Measurements from ENCODE around the gene GTSE1.

Gene GTSE1

DNA sequence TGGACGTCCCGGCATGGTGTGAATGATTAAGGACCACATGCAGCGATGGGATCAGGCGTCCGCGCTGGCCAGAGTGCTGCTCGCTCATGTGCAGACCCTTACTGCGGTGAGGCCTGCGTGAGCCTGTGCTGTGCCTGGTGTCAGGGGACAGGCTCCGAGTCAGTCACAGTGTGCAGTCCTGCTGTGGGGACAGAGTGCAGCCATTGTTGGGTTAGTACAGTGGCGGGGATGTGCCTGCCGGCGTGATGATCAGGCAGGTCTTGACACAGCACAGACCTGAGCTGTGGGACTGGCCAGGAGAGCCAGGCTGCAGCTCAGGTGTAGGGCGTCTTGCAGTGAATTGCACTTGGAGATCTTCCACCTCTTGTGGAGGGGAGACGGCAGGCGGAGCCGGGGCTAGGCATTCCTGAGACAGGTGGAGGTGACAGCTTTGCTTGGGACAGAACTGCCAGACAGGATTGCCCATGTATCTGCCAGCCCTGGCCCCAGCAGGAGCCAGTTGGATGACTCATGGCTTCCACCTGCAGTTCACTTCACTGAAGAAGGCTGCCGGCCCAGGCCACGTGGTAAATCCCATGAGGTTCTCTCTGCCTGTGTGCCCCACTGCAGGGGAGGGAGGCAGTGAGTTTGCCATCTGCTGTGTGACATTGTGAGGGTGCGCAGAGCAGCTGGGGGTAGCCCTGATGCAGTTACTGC, 56.2 kb downstream of the GTSE1 start:
- DNase-seq (ENCODE audit: low read depth in 2 of 2): no peak

GRCh38 chr22:46353483-46354105, 56.9 kb downstream of the GTSE1 start:
- DNase-seq (ENCODE audit: low read depth in 2 of 2): no peak

DNA sequence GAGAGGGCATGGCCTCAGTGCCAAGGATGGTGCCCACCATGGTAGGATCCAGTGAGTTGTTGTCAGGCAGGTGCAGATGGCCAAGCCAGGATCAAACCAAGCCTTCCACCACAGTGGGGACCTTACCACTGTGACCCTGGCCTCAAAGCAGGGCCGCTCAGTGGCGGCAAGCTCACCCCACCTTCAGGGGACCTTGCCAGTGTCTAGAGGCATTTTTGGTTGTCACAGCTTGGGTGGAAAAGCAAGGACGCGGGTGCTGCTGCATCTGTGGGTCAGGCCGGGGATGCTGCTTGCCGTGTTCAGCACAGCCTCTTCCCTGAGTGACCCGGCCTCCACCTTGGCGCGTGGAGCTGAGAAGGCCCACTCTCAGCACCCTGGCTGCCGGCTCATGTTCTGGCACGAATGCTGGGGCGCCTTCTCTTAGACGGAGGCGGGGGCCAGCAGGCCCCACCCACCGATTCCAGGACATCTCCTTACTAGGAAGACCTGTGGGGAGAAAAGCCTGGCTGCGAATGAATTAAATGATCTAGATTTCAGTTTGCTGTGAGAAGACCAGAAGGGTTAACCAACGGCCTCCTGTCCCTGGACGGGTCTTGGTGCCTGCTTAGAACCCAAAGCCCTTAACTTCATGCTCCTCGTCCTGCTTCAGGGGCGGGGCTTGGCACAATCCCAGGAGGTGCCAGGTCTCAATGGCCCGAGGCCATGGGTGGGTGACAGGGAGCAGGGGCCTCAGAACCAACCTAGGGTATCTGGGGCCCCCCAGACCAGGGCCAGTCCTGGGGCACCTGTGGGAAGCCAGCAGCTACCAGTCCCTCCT, 57.7 kb downstream of the GTSE1 start:
- DNase-seq (ENCODE audit: low read depth in 2 of 2): no peak

- no peak for DNase-seq (ENCODE audit: low read depth in 2 of 2)
Observed at GRCh38 chr22:46354993-46355305, 58.3 kb downstream of the GTSE1 start.

DNA sequence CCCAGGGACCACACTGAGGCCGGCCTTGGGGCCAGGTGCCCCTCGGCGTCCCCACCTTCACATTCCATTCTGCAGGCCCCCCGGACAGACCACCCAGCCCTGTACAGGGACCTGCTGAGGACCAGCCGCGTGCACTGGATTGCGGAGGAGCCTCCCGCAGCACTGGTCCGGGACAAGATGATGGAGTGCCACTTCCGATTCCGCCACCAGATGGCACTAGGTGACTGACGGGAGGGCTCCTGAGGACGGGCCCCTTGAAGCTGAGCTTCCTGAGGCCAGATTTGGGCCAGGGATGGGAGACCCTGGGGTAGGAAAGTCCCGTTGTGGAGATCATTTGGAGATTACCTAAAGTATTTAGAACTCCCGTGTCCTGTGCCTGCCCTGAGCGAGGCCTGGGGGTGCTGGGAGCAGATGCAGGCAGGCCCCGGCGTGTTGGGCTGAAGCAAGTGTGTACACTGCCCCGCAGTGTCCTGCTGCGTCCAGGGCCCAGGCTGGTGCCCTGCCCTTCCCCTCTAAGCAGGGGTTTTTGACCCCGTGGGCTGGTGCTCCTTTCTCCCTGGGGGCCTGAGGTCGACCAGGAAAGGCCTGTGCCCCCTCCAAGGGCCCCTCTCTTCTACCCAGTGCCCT, 58.8 kb downstream of the GTSE1 start:
- DNase-seq (ENCODE audit: low read depth in 2 of 2): no peak

DNA sequence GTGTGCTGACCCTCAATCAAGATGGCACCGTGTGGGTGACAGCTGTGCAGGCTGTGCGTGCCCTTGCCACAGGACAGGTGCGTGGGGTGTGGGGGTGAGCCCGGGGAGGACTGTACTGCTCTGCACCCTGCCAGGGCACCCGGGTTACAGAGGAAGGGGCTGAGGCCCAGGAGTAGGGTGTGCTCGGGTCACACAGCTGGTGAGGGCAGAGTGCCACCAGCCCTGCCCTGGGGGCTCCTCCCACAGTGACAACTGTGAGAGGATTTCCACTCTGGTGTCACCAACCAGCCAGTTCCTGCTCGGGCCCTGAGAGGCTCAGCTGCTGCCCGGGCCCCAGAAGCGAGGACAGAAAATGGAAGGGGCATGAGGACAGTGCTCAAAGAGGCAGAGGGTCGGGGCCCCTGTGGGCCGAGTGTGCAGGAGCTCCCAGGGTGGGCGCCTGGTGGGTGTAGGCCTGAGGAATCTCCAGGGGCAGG, 59.4 kb downstream of the GTSE1 start:
- no peak for DNase-seq (ENCODE audit: low read depth in 2 of 2)

GRCh38 chr22:46356496-46357480, 60.1 kb downstream of the GTSE1 start:
- DNase-seq (ENCODE audit: low read depth in 2 of 2): no peak

DNA sequence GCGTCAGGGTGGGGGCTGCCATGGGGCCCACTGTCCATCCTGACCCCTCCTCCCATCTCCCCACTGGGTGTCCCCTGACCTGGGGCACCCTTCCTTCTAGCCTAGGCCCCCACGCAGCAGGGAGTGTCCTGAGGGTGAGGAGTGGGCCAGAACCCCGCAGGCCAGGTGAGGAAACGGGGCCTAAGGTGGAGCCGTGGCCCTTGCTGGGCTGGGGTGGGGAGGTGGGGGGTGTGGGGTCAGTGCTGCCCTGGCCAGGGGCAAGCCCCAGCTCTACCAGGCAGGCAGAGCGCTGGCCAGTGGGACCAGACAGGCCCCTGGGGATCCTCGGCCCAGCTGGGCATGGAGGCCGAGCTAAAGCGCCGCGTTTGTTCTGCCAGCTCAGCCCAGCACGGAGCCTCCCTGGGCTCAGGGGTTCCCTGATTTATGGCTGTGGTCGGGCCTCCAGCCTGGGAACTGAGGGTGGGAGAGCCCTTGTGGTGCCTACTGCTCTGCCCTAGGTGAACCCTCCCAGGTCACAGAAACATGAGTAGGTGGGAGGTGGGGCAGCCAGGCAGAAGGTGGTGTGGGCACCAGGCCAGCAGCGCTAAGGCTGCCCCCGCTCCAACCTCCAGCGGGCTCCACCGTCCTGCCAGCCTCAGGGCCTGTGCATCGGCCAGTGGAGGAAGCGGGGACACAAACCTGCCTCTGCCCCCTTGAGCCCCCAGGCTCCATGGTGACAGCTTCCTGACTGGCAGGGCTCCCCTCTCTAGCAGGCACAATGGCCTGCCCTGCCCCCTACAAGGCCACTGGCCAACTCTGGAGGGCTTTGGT, 61.2 kb downstream of the GTSE1 start:
- no peak for DNase-seq (ENCODE audit: low read depth in 2 of 2)

- DNase-seq (ENCODE audit: low read depth in 2 of 2): no peak
Observed at GRCh38 chr22:46358766-46359165, 62.1 kb downstream of the GTSE1 start.

- DNase-seq (ENCODE audit: low read depth in 2 of 2): no peak
Observed at GRCh38 chr22:46359362-46359761, 62.7 kb downstream of the GTSE1 start.

- DNase-seq (ENCODE audit: low read depth in 2 of 2): no peak
Observed at GRCh38 chr22:46360097-46360496, 63.4 kb downstream of the GTSE1 start.

DNA sequence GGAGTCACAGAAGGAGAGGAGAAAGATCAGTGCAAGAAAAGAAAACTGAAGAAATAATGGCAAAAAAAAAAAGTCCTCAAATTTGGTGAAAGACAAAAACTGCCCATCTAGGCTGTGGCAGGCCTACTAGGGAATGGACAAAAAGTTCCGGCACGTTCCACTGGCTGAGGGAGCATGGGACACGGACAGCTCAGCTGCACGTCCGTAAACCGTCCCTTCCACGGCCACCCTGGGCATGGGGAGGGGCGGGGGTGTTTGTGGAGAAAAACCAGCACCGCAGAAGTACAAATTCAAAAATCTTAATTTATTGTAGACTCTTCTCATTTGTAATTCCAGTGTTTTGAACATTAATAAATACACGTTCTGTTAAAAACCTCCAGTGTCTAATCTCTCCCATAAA, 64.2 kb downstream of the GTSE1 start:
- DNase-seq (ENCODE audit: low read depth in 2 of 2): no peak

DNA sequence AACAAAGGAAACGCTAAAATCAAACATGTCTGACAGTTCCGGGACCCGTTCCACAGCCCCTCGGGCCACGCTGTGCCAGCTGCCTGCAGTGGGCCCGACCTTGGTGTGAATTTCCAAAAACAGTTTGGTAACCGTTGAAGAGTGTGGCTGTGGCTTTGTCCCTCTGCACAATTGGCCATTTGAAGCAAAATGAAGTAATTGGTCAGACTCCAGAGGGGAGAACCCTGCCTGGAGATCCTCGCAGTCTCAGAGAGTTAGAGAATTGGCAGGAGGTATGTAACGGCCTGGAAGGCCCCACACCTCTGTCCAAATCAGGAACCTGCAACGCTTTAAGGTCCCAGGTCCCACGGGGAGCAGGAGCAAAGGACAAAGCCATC, 65.1 kb downstream of the GTSE1 start:
- no peak for DNase-seq (ENCODE audit: low read depth in 2 of 2)

DNA sequence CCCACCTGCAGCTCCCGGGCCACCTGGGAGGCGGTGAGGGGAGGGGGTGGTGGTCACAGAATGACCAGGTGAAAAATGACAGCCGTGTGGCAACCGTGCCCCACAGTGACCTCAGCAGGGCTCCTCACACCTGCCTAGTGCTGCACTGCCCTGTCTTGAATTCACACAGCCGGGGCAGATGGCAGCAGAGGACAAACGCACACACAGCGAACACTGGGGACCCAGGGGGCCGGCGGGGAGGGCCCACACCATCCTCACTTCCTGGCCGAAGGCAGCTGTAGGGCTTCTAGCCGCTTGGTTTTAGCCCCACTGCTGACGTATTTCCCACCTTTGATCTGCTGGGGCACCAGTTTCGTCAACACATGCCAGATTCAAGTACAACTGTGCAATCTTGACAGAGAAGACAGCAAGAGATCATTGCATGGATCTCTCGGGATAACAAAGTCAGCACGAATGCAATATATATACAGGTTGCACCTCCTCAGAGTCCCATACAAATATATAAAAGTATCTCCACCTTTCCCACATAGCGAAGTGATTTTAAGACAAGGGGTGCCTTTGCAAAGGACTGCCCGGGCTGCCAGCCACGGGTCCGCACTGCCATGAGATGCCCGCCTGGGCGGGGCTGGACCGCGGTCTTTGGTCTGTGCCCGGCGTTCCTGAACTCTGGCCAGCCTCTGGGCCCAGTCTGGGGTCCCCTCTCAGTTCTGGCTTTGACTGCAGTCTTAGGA, 65.7 kb downstream of the GTSE1 start:
- DNase-seq (ENCODE audit: low read depth in 2 of 2): no peak

DNA sequence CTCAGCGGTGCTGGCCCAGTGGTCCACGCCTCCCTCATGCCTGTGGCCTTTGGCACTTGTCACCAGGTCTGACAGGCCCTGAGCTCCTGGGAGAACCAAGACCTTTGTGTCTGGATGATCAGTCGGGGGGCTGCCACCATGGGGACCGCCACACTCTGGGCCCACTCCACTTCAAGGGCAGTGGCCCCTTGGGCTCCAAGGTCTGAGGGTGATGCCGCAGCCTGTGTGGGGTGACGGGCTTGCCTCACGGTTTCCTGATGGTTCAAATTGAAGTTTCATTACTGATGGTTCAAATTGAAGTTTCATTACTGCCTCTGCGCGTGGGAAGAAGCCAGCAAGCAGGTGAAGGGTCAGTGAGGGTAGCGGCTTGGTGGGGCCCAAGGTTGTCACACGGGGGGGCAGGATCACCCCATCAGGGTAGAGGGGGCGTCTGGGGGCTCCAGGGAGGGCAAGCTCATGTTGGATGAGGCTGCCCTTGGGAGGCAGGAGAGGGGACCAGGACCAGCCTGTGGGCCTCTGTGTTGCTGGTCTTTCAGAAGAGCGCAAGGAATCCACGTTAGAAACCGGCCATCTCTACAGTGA, 66.4 kb downstream of the GTSE1 start:
- no peak for DNase-seq (ENCODE audit: low read depth in 2 of 2)

DNA sequence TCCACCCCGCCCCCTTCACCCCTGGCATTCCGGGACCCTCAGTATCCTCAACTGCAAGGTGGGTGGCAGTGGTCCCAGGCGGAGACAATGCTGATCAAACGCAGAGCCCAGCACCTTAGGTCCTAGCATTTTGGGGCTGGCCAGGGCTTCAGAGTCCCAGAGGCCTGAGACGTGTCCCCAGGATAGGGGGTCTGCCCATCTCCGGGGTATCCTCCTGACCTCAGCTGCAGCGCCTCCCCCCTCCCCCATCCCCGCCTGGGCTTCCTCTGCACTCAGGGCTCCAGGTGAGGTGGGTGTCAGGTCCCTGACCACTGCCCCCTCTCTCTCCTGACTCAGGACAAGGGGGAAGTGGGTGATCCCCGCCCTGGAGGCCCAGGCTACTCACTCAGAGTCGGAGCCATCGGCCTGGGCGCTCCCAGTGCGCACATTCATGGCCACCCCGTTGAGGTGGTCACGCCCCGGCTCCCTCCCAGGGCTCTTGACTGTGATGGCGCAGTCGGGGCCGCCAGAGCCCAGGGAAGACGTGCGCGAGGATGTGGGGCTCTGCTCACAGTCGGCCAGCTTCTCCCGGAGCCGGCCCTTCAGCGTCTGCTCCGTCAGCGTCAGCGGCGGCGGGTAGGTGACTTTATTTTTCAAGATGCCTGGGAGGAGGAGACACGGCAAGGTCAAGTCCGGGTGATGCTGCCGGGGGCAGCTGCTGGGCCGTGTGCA, 67.1 kb downstream of the GTSE1 start:
- no peak for DNase-seq (ENCODE audit: low read depth in 2 of 2)

- DNase-seq (ENCODE audit: low read depth in 2 of 2): no peak
Observed at GRCh38 chr22:46364341-46365165, 67.9 kb downstream of the GTSE1 start.

- DNase-seq (ENCODE audit: low read depth in 2 of 2): no peak
Observed at GRCh38 chr22:46365166-46365624, 68.5 kb downstream of the GTSE1 start.

Data from stimulated activated CD8-positive, alpha-beta memory T cell treated with anti-CD3 and anti-CD28 coated beads, Interleukin-15, amount 100 ng/mL, for 4 hours (primary cell).